Glutamatergic neuron (in vitro differentiated cells): ENCODE results near the gene PFN1. TPM values are rescaled to one million over a fixed set of nuclear protein-coding genes. Genes with fewer than 3 reads are reported as not detected.

Experiments used
- DNase-seq: peaks from one replicate; pipeline ENCODE4 v3.0.0; 2022
- H3K27ac Mint-ChIP-seq: one replicate; pipeline ENCODE4 v1.8.0; 2020; ENCODE audit warnings: mild to moderate bottlenecking, mixed read lengths, inconsistent platforms; ENCODE audit not compliant: unreplicated experiment
- H3K27me3 Mint-ChIP-seq: one replicate; pipeline ENCODE4 v1.8.0; 2020; ENCODE audit warnings: mild to moderate bottlenecking, moderate library complexity, mixed read lengths, inconsistent platforms; ENCODE audit not compliant: unreplicated experiment
- H3K36me3 Mint-ChIP-seq: one replicate; pipeline ENCODE4 v1.8.0; 2020; ENCODE audit warnings: mild to moderate bottlenecking, mixed read lengths, inconsistent platforms; ENCODE audit not compliant: unreplicated experiment
- H3K4me1 Mint-ChIP-seq: one replicate; pipeline ENCODE4 v1.8.0; 2020; ENCODE audit warnings: mild to moderate bottlenecking, low read depth, mixed read lengths, inconsistent platforms; ENCODE audit not compliant: unreplicated experiment
- H3K4me3 Mint-ChIP-seq: one replicate; pipeline ENCODE4 v1.8.0; 2020; ENCODE audit warnings: mild to moderate bottlenecking, mixed read lengths, inconsistent platforms; ENCODE audit not compliant: unreplicated experiment
- H3K9me3 Mint-ChIP-seq: one replicate; pipeline ENCODE4 v1.8.0; 2020; ENCODE audit warnings: mild to moderate bottlenecking, moderate library complexity, mixed read lengths, inconsistent platforms; ENCODE audit not compliant: unreplicated experiment
- CTCF ChIP-seq: fragments of 200-600 bp; sonication (generic); IDR thresholded peaks from one replicate; pipeline ENCODE4 v1.5.0; 2021; ENCODE audit not compliant: partially characterized antibody, unreplicated experiment
- total RNA-seq: library from RNA; stranded (reverse); fragmentation: NEBNext Ultra II Directional; extraction: Animal tissue kit (Norgen Biotek cat#: 25700); gene quantifications from one replicate; pipeline ENCODE4 v1.2.1, GENCODE V29; 2021; ENCODE audit not compliant: unreplicated experiment

Gene PFN1
- total RNA-seq, 1 donor from 2014 or later = 356 TPM

- Mint-ChIP-seq H3K36me3 (no peaks in the 10 kb centered on the region), H3K4me3 (no peak overlapping the region), H3K27me3 (peaks cover 1% of the 10 kb centered on the region), H3K4me1 (peaks cover 4% of the 10 kb centered on the region), H3K9me3 (no peaks in the 10 kb centered on the region), H3K27ac (no peak overlapping the region)
- no peak for DNase-seq
- no peak for TF ChIP-seq CTCF
Observed at GRCh38 chr17:4959261-4959965, 11.1 kb upstream of the PFN1 start.

GRCh38 chr17:4958102-4958501 lies 9.8 kb upstream of the PFN1 start:
- DNase-seq = no peak
- Mint-ChIP-seq H3K27me3 (peaks cover 4% of the 10 kb centered on the region), H3K36me3 (no peaks in the 10 kb centered on the region), H3K4me1 (peaks cover 9% of the 10 kb centered on the region), H3K27ac (no peak overlapping the region), H3K4me3 (no peak overlapping the region), H3K9me3 (peaks cover 8% of the 10 kb centered on the region)
- TF ChIP-seq CTCF = no peak

- no peak for TF ChIP-seq CTCF
Observed at GRCh38 chr17:4956493-4957061, 8.2 kb upstream of the PFN1 start.

GRCh38 chr17:4955091-4955490 lies 6.8 kb upstream of the PFN1 start:
- Mint-ChIP-seq H3K27me3 (peaks cover 5% of the 10 kb centered on the region), H3K9me3 (peaks cover 13% of the 10 kb centered on the region), H3K36me3 (no peaks in the 10 kb centered on the region), H3K4me1 (peaks cover 24% of the 10 kb centered on the region), H3K27ac (no peak overlapping the region), H3K4me3 (no peak overlapping the region)
- no peak for TF ChIP-seq CTCF
- no peak for DNase-seq

More at GRCh38 chr17:4956493-4957061, 8.2 kb upstream of the PFN1 start:
- H3K27ac Mint-ChIP-seq = no peak overlapping the region
- peaks cover 9% of the 10 kb centered on the region for H3K9me3 Mint-ChIP-seq
- H3K4me1 Mint-ChIP-seq = peaks cover 14% of the 10 kb centered on the region
- H3K4me3 Mint-ChIP-seq = no peak overlapping the region
- no peak for DNase-seq
- no peaks in the 10 kb centered on the region for H3K36me3 Mint-ChIP-seq
- H3K27me3 Mint-ChIP-seq = peaks cover 5% of the 10 kb centered on the region

GRCh38 chr17:4953451-4953961 lies 5.2 kb upstream of the PFN1 start:
- no peak for DNase-seq
- Mint-ChIP-seq H3K9me3 (peaks cover 14% of the 10 kb centered on the region), H3K27ac (peak overlapping the region; percentile 48), H3K4me3 (peak overlapping the region; percentile 35), H3K27me3 (peaks cover 7% of the 10 kb centered on the region), H3K36me3 (no peaks in the 10 kb centered on the region), H3K4me1 (peaks cover 19% of the 10 kb centered on the region)
- no peak for TF ChIP-seq CTCF
